ENCODE measurements around the gene SPACA6. TPM values are rescaled to one million over a fixed set of nuclear protein-coding genes. Genes with fewer than 3 reads are reported as not detected.

Gene SPACA6
- total and polyA plus RNA-seq, 9 of the 15 experiments (the other 6 are each of a cell fraction or from before 2014, with no cell fraction given), result 1.3 to 17.3 (median 6.2) TPM

DNA sequence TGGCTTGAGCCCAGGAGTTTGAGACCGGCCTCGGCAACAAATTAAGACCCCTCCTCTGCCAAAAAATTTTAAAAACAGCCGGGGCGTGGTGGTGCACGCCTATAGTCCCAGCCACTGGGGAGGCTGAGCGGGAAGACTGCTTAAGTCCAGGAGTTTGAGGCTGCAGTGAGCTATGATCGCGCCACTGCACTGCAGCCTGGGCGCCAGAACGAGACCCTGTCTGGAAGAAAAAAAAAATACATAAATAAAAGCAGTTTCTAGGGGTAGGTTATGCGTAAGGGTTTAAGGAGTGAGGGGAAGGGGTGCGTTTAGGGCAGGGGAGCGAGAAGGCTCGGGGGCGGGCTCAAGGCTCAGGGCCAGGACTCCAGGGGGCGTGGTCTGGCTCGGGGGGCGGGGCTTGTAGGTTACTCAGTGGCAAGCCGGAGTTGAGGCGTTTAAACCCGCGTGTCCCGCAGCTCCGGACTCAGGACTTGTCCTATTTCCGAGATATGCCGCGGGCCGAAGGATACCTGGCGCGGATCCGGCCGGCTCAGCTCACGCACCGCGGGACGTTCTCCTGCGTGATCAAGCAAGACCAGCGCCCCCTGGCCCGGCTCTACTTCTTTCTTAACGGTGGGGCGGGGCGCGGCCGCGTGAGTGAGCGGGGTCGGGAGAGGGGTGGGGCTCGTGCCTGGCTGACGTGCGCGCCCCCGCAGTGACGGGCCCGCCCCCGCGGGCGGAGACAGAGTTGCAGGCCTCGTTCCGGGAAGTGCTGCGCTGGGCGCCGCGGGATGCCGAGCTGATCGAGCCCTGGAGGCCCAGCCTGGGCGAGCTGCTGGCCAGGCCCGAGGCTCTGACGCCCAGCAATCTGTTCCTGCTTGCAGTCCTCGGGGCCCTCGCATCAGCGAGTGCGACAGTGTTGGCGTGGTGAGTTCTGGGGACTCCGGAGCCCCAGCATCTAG is 10.7 kb downstream of the SPACA6 start (continued):
- no peak for TF ChIP-seq SRSF1 (IDR thresholded peaks at IDR 0.05; ENCODE audit: low read depth, low read length)
- no peak for TF ChIP-seq IFI16 (CRISPR knock-in tag; IDR thresholded peaks at IDR 0.05)
- peak; percentile 62 for TF ChIP-seq CBX1 (IDR thresholded peaks at IDR 0.05; ENCODE audit: low read depth)
- peak; percentile 93 for TF ChIP-seq SP1 (CRISPR knock-in tag; IDR thresholded peaks at IDR 0.05)
- TF ChIP-seq BCLAF1 (IDR thresholded peaks at IDR 0.05; ENCODE audit: borderline replicate concordance in 1 of 2, control insufficient read depth in 1 of 2, low read depth in 2 of 2, low read length in 1 of 2), result 0 out of 4 replicates have a peak, but pooled peaks of 1 of the 2 experiments have one; percentile 62
- TF ChIP-seq SREBF1 (IDR thresholded peaks at IDR 0.05; ENCODE audit: borderline replicate concordance, low read depth, low read length), result no peak
- TF ChIP-seq MEIS2 (IDR thresholded peaks at IDR 0.05; ENCODE audit: partially characterized antibody), result peak; percentile 57
- no peak for TF ChIP-seq CBX2 (IDR thresholded peaks at IDR 0.05; ENCODE audit: insufficient read depth, low read length, poor library complexity, severe bottlenecking)
- TF ChIP-seq, protein P1, sequence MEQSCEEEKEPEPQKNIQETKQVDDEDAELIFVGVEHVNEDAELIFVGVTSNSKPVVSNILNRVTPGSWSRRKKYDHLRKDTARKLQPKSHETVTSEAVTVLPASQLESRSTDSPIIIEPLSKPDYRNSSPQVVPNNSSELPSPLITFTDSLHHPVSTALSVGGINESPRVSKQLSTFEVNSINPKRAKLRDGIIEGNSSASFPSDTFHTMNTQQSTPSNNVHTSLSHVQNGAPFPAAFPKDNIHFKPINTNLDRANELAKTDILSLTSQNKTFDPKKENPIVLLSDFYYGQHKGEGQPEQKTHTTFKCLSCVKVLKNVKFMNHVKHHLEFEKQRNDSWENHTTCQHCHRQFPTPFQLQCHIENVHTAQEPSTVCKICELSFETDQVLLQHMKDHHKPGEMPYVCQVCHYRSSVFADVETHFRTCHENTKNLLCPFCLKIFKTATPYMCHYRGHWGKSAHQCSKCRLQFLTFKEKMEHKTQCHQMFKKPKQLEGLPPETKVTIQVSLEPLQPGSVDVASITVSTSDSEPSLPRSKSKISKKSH (CRISPR knock-in tag; IDR thresholded peaks at IDR 0.05), result no peak
- no peak for TF ChIP-seq THAP7 (CRISPR knock-in tag; IDR thresholded peaks at IDR 0.05)
- no peak for TF ChIP-seq LEF1 (IDR thresholded peaks at IDR 0.05)
- TF ChIP-seq TCF7 (IDR thresholded peaks at IDR 0.05; ENCODE audit: borderline replicate concordance), result no peak
- peak; percentile 86 for TF ChIP-seq BHLHE40 (IDR thresholded peaks at IDR 0.05; ENCODE audit: low read length)
- TF ChIP-seq, protein P2, sequence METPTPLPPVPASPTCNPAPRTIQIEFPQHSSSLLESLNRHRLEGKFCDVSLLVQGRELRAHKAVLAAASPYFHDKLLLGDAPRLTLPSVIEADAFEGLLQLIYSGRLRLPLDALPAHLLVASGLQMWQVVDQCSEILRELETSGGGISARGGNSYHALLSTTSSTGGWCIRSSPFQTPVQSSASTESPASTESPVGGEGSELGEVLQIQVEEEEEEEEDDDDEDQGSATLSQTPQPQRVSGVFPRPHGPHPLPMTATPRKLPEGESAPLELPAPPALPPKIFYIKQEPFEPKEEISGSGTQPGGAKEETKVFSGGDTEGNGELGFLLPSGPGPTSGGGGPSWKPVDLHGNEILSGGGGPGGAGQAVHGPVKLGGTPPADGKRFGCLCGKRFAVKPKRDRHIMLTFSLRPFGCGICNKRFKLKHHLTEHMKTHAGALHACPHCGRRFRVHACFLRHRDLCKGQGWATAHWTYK (CRISPR knock-in tag; IDR thresholded peaks at IDR 0.05), result peak; percentile 82; the same call in 1 of the 2 replicates
- TF ChIP-seq MITF (IDR thresholded peaks at IDR 0.05), result 0 out of 2 replicates have a peak, but pooled peaks have one; percentile 29
- peak; percentile 98 for TF ChIP-seq ZBTB17 (CRISPR knock-in tag; IDR thresholded peaks at IDR 0.05)
- TF ChIP-seq, protein P3, sequence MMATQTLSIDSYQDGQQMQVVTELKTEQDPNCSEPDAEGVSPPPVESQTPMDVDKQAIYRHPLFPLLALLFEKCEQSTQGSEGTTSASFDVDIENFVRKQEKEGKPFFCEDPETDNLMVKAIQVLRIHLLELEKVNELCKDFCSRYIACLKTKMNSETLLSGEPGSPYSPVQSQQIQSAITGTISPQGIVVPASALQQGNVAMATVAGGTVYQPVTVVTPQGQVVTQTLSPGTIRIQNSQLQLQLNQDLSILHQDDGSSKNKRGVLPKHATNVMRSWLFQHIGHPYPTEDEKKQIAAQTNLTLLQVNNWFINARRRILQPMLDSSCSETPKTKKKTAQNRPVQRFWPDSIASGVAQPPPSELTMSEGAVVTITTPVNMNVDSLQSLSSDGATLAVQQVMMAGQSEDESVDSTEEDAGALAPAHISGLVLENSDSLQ (IDR thresholded peaks at IDR 0.05), result peak; percentile 82
